GM19025 (cell line): ENCODE data around the gene PTGES2.
"Not testable (repeated sequence)": the region's sequence is repeated elsewhere in the genome, so short reads cannot be mapped to it uniquely, and the experiment has no call there.

Experiments used
- ATAC-seq: cut with Tn5 transposase; IDR thresholded peaks from one replicate; pipeline ENCODE4 v1.9.1; 2021; ENCODE audit warnings: mild to moderate bottlenecking, low read depth, moderate library complexity; ENCODE audit not compliant: unreplicated experiment

The PTGES2 gene

GRCh38 chr9:128120741-128121465 is 6.6 kb downstream of the PTGES2 start:
- ATAC-seq = no peak

- ATAC-seq = no peak
Observed at GRCh38 chr9:128120061-128120740, 7.3 kb downstream of the PTGES2 start.

- no peak for ATAC-seq
Observed at GRCh38 chr9:128118971-128119665, 8.4 kb downstream of the PTGES2 start.

GRCh38 chr9:128118472-128118857 is 9.1 kb downstream of the PTGES2 start:
- ATAC-seq = no peak

GRCh38 chr9:128117613-128118471 is 9.7 kb downstream of the PTGES2 start:
- no peak for ATAC-seq

DNA sequence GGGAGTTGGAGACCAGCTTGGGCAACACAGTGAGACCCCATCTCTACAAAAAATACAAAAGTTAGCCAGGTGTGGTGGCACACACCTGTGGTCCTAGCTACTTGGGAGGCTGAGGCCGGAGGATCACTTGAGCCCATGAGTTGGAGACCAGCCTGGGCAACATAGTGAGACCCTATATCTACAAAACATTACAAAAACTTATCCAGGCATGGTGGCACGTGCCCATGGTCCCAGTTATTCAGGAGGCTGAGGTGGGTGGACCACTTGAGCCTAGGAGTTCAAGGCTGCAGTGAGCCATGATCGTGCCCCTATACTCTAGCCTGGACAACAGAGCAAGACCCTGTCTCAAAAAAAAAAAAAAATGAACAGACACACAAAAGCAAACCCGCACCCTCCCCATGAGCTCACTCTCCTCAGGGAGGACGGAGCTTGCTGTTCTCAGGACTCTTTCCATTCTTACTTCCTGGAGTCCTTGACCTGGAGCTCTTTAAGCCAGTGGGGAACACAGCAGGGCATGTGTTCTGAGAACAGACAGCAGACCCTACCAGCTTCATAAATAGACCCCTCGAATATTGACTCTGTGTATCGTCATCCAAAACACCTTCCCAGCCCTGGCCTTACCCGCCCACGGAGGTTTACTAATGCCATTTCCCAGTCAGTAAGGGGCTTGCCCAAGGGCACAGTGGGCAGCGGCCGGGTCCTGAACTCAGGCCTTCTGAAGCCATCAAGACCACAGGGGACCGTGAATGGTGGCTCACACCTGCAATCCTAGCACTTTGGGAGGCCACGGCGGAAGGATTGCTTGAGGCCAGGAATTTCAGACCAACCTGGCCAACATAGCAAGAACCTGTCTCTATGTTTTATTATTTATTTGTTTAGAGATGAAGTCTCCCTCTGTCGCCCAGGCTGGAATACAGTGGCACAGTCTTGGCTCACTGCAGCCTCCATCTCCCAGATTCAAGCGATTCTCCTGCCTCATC is 11.1 kb downstream of the PTGES2 start:
- ATAC-seq = no peak

- ATAC-seq = peak; percentile 50
Observed at GRCh38 chr9:128115187-128116103, 12.1 kb downstream of the PTGES2 start.

DNA sequence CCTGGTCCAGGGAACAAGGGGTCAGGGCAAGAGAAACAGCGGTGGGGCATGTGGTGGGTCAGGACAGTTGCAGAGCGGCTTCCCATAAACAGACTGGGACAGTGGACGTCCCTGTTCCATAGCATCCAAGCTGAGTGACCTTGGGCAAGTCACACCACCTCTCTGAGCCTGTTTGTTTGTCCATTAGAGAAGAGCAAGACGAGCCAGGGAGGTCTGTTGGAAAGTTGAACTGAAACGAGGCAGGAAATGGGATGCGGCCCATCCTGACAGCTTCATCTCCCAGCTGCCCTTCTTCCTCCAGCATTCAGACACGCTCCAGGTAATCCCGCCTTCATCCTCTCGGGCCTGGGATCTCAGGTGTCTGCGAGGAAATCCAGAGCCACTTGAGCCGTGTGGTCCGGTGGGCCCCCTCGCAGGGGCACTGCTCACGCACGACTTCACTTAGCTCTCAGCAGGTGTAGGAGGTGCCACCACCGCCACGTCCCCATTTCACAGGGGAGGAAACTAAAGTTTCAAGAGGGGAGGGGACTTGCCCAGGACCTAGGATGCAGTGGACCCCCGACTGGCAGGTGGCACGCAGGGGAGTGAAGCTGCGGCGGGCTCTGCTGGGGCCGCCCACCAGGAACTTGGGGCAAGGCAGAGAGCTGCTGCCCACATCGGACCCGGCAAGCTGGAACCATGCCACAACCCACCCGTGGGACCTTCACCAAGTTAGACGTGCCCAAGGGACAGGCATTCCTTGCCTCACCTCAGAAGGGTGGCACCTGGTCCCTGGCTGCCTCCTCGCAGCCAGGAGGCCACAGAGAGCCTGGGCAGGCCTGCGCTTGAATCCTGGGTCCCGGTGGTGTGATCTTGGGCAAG is 13.0 kb downstream of the PTGES2 start:
- ATAC-seq = no peak

DNA sequence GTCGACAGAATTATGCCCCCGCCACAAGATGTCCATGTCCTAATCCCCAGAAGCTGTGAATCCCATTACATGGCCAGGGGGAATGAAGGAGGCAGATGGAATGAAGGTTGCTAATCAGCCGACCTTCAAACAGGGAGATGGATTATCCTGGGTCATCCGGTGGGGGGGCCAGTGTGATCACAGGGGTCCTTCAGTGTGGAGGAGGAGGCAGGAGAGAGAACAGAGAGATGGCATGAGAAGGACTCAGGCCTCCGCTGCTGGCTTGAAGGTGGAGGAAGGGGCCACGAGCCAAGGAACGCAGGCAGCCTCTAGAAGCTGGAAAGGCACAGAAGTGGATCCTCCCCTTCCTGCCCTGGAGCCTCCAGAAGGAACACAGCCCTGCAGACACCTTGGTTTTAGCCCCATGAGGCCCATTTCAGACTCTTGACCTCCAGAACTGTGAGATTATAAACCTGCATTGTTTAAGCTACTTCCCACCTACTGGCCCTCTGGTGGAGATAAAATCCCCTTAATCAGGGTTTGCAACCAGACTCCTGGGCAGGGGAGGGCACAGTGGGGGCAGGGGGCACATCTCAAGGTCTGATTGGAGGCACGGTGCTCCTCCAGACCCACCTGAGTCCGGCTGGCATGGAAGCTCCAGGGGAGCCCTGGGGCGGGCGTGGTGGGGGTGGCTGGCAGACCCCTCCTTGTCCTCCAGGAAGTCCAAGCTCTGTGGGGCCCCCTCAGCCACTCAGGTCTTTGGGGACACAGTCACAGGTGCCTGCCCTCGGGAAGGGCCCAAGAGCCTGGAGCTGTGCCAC is 13.8 kb downstream of the PTGES2 start:
- no peak for ATAC-seq

- not testable (repeated sequence) for ATAC-seq
Observed at GRCh38 chr9:128111726-128112125, 15.8 kb downstream of the PTGES2 start.

DNA sequence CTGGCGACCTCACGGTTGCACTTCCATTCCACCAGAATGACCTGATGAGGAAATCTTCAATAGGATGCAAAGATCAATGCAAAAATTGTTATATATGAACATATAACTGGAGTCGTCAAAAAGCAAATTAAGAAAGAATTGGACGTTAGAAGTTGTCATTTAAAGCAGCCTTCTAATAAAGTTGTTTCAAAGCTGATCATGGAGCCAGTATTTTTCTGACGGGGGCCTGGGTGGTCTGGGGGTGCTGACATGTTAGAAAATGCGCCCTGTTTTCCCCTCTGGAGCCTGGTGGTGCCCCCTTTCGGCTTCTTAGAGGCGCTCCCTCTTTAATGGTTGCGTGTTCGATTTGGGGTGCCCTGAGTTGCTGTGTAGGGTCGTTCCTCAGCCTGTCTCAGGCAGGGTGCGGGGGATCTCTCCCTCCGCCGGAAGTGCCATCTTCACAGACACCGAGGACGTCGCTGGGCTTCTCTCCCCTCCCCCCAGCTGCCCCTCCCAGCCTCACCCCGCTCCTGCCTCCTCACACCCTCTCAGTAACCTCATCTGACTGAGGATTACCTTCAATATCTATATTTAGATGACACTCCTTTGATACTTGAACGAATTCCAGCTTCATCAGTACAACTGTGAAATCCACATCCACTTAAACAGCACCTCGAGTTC is 18.3 kb downstream of the PTGES2 start:
- no peak for ATAC-seq

DNA sequence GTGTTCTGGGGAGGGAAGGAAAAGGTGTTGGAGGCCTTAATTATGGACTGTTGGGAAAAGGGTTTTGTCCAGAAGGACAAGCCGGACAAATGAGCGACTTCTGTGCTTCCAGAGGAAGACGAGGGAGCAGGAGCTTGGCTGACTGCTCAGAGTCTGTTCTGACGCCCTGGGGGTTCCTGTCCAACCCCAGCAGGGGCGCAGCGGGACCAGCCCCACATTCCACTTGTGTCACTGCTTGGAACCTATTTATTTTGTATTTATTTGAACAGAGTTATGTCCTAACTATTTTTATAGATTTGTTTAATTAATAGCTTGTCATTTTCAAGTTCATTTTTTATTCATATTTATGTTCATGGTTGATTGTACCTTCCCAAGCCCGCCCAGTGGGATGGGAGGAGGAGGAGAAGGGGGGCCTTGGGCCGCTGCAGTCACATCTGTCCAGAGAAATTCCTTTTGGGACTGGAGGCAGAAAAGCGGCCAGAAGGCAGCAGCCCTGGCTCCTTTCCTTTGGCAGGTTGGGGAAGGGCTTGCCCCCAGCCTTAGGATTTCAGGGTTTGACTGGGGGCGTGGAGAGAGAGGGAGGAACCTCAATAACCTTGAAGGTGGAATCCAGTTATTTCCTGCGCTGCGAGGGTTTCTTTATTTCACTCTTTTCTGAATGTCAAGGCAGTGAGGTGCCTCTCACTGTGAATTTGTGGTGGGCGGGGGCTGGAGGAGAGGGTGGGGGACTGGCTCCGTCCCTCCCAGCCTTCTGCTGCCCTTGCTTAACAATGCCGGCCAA is 19.1 kb downstream of the PTGES2 start:
- ATAC-seq = no peak

- ATAC-seq = no peak
Observed at GRCh38 chr9:128107468-128108268, 19.9 kb downstream of the PTGES2 start.

GRCh38 chr9:128106940-128107467 is 20.5 kb downstream of the PTGES2 start:
- ATAC-seq = no peak
